A673 (cell line): ENCODE results near the gene RANBP10. TPM values are rescaled to one million over a fixed set of nuclear protein-coding genes. Genes with fewer than 3 reads are reported as not detected.

Experiments
- BruUV-seq: library from RNA; stranded (reverse); fragments of 400-500 nt; replicated peaks from 2 replicates; lab custom pipeline; 2021; lab: Mats Ljungman, UMichigan
- CTCF ChIA-PET: fragments of 300-600 bp; sonication (Branson Sonifier 250); formaldehyde crosslinking; loops from one replicate; lab custom pipeline; 2022; ENCODE audit warnings: antibody characterized with exemption; lab: Charles Lee
- POLR2A ChIA-PET: fragments of 300-600 bp; sonication (Branson Sonifier 250); formaldehyde crosslinking; loops from one replicate; lab custom pipeline; 2022; ENCODE audit warnings: antibody characterized with exemption; ENCODE audit not compliant: low non-redundant PET; lab: Charles Lee
- DNase-seq: peaks from one replicate; pipeline ENCODE4 v3.0.0-alpha.2; 2015; ENCODE audit warnings: low spot score
- H3K27ac ChIP-seq: fragments of 200-600 bp; sonication (generic); 2 replicates; pipeline ENCODE4 v1.5.1; 2016; ENCODE audit warnings: mixed run types, low read depth, mild to moderate bottlenecking, mixed read lengths, antibody characterized with exemption, low read length; ENCODE audit not compliant: poor library complexity, severe bottlenecking
- H3K27me3 ChIP-seq: fragments of 200-600 bp; sonication (generic); replicated peaks from 2 replicates; pipeline ENCODE4 v1.6.1; 2017; ENCODE audit warnings: mixed run types, low read depth, mild to moderate bottlenecking, mixed read lengths, antibody characterized with exemption, low read length; ENCODE audit not compliant: insufficient read depth, poor library complexity
- H3K36me3 ChIP-seq: fragments of 200-600 bp; sonication (generic); 2 replicates; pipeline ENCODE4 v1.6.1; 2016; ENCODE audit warnings: mixed run types, mild to moderate bottlenecking, mixed read lengths, antibody characterized with exemption, low read length; ENCODE audit not compliant: insufficient read depth, poor library complexity, severe bottlenecking
- H3K4me1 ChIP-seq: fragments of 200-600 bp; sonication (generic); 2 replicates; pipeline ENCODE4 v1.6.1; 2017; ENCODE audit warnings: mixed run types, mild to moderate bottlenecking, mixed read lengths, antibody characterized with exemption, low read length; ENCODE audit not compliant: insufficient read depth, poor library complexity, severe bottlenecking
- H3K4me3 ChIP-seq: fragments of 200-600 bp; sonication (generic); 2 replicates; pipeline ENCODE4 v1.5.1; 2016; ENCODE audit warnings: low read depth, mixed run types, mild to moderate bottlenecking, mixed read lengths, low read length; ENCODE audit not compliant: poor library complexity, severe bottlenecking
- H3K9me3 ChIP-seq: fragments of 200-600 bp; sonication (generic); 2 replicates; pipeline ENCODE4 v1.6.1; 2016; ENCODE audit warnings: mixed run types, low read depth, mild to moderate bottlenecking, mixed read lengths, antibody characterized with exemption, low read length; ENCODE audit not compliant: poor library complexity, severe bottlenecking
- EZH2 ChIP-seq: fragments of 200-600 bp; sonication (generic); IDR thresholded peaks from 2 replicates; pipeline ENCODE4 v1.6.1; 2017; ENCODE audit warnings: borderline replicate concordance, low read depth, mild to moderate bottlenecking, mixed read lengths, antibody characterized with exemption, low read length; ENCODE audit not compliant: poor library complexity, severe bottlenecking
- intact Hi-C: fragments of 100-400 bp; cut with micrococcal nuclease; formaldehyde crosslinking; loops from one replicate; pipeline ENCODE4 v1.10.0; 2022; ENCODE audit not compliant: unreplicated experiment
- total RNA-seq: library from RNA; stranded (reverse); gene quantifications from 2 replicates; pipeline ENCODE4 v1.2.3, GENCODE V29; 2021
- TF ChIP-seq, protein P1 (sequence below): fragments of 300-800, 200-600 bp; sonication (generic); conservative IDR thresholded peaks from 2 replicates; pipeline ENCODE4 v1.5.1; 2017; ENCODE audit warnings: low read depth, mild to moderate bottlenecking, antibody characterized with exemption, low read length, moderate library complexity, mixed read lengths

Gene RANBP10
- total RNA-seq, 1 experiment from 2014 or later = 28.0 TPM

DNA sequence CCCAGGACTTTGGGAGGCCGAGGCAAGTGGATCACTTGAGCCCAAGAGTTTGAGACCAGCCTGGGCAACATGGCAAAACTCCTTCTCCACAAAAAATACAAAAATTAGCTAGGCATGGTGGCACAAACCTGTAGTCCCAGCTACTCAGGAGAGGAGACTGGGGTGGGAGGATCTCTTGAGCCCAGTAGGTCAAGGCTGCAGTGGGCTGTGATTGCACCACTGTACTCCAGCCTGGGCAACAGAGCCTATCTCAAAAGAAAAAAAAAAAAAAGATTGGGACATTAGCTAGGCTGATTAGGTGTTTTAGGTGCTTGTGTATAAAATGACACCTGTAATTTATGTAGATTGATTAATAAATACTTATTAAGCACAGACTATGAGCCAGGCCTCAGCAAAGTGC is 97.3 kb downstream of the RANBP10 start:
- Histone ChIP-seq H3K9me3 (no peaks in the 10 kb centered on the region), H3K27ac (no peak overlapping the region), H3K27me3 (no peaks in the 10 kb centered on the region), H3K4me1 (no peaks in the 10 kb centered on the region), H3K4me3 (no peak overlapping the region), H3K36me3 (no peaks in the 10 kb centered on the region)
- TF ChIP-seq, protein P1, sequence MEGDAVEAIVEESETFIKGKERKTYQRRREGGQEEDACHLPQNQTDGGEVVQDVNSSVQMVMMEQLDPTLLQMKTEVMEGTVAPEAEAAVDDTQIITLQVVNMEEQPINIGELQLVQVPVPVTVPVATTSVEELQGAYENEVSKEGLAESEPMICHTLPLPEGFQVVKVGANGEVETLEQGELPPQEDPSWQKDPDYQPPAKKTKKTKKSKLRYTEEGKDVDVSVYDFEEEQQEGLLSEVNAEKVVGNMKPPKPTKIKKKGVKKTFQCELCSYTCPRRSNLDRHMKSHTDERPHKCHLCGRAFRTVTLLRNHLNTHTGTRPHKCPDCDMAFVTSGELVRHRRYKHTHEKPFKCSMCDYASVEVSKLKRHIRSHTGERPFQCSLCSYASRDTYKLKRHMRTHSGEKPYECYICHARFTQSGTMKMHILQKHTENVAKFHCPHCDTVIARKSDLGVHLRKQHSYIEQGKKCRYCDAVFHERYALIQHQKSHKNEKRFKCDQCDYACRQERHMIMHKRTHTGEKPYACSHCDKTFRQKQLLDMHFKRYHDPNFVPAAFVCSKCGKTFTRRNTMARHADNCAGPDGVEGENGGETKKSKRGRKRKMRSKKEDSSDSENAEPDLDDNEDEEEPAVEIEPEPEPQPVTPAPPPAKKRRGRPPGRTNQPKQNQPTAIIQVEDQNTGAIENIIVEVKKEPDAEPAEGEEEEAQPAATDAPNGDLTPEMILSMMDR = no peak
- POLR2A ChIA-PET = no interaction called here
- intact Hi-C loops = no loop called here
- CTCF ChIA-PET = no interaction called here
- no TSS peak for BruUV-seq
- no peak for DNase-seq

DNA sequence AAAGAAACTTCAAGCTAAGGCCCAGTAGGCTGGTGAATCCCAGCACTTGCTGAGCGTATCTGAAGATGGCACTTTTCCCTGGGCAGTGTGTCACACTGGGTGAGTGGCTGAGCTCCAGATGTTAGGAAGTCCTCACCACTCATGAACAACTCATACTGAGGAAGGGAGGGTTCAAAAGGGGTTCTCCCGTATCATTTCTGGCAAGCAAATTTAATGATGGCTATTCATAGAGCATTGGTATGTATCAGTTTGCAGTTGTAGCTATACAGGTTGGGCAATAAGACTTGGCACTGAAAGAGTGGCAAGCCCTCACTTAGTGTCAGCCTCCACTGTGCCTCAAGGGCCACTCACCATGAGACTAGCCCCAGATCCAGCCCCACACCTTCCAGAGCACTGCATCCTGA is 98.0 kb downstream of the RANBP10 start:
- POLR2A ChIA-PET = no interaction called here
- no TSS peak for BruUV-seq
- CTCF ChIA-PET = interaction anchor here (0.6 kb wide), 1 partner anchor 232 kb away, joined by 9 read pairs; no protein-coding TSS in a partner anchor
- no peaks in the 10 kb centered on the region for H3K27me3 ChIP-seq
- no peaks in the 10 kb centered on the region for H3K9me3 ChIP-seq
- H3K4me3 ChIP-seq = no peak overlapping the region
- no peak overlapping the region for H3K27ac ChIP-seq
- DNase-seq = no peak
- no peaks in the 10 kb centered on the region for H3K36me3 ChIP-seq
- TF ChIP-seq EZH2 = no peak
- TF ChIP-seq, protein P1 = no peak
- no peaks in the 10 kb centered on the region for H3K4me1 ChIP-seq
- intact Hi-C loops = no loop called here

DNA sequence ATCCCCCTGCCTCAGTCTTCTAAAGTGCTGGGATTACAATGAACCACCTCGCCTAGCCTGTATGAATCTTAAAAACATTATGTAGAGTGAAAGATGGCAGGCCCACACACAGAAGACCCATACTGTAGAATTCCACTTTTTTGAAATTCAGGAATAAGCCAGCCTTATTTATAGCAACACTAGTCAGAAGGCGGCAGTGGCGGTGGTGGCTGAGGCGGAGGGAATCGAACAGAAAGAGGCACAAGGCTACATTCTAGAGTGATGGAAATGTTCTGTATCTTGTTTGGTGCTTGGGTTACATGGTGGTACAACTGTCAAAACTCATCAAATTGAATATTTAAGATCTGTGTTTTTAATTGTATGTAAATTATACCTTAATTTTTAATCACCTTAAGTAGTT is 98.6 kb downstream of the RANBP10 start:
- Histone ChIP-seq H3K4me1 (no peaks in the 10 kb centered on the region), H3K4me3 (no peak overlapping the region), H3K9me3 (no peaks in the 10 kb centered on the region), H3K27ac (no peak overlapping the region), H3K27me3 (no peaks in the 10 kb centered on the region), H3K36me3 (no peaks in the 10 kb centered on the region)
- POLR2A ChIA-PET = no interaction called here
- intact Hi-C loops = no loop called here
- no peak for TF ChIP-seq EZH2
- CTCF ChIA-PET = interaction anchor here (0.6 kb wide), 1 partner anchor 232 kb away, joined by 9 read pairs; no protein-coding TSS in a partner anchor
- no peak for DNase-seq
- BruUV-seq = no TSS peak

DNA sequence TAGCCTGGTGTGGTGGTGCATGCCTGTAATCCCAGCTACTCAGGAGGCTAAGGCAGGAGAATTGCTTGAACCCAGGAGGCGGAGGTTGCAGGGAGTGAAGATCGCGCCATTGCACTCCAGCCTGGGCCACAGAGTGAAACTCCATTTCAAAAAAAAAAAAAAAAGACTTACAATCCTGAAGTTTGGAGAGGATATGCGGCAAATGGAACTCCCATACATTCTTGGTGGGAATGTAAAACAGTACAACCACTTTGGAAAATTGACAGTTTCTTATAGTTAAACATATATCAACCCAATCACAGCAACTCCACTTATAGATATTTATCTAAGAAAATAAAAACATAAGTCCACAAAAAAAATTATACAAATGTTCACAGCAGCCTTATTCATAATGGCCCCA is 99.2 kb downstream of the RANBP10 start:
- Histone ChIP-seq H3K9me3 (no peaks in the 10 kb centered on the region), H3K27ac (no peak overlapping the region), H3K4me3 (no peak overlapping the region), H3K36me3 (no peaks in the 10 kb centered on the region), H3K4me1 (no peaks in the 10 kb centered on the region), H3K27me3 (no peaks in the 10 kb centered on the region)
- no peak for TF ChIP-seq EZH2
- TF ChIP-seq, protein P1 = no peak
- BruUV-seq = no TSS peak
- intact Hi-C loops = no loop called here
- ChIA-PET POLR2A (no interaction called here), CTCF (no interaction called here)
- DNase-seq = no peak
